HG02943 (cell line): Measurements from ENCODE around the gene DUOXA2.
"Not testable (repeated sequence)": the region's sequence is repeated elsewhere in the genome, so short reads cannot be mapped to it uniquely, and the experiment has no call there.

ENCODE experiments used
- ATAC-seq: cut with Tn5 transposase; IDR thresholded peaks from one replicate; pipeline ENCODE4 v1.9.1; 2021; ENCODE audit warnings: mild to moderate bottlenecking, low read depth, moderate library complexity; ENCODE audit not compliant: unreplicated experiment

The DUOXA2 gene

GRCh38 chr15:45094358-45094730 is 19.8 kb upstream of the DUOXA2 start:
- ATAC-seq, result no peak

- ATAC-seq, result no peak
Measured at GRCh38 chr15:45095661-45096060, 18.5 kb upstream of the DUOXA2 start.

- no peak for ATAC-seq
Measured at GRCh38 chr15:45097466-45097865, 16.7 kb upstream of the DUOXA2 start.

GRCh38 chr15:45099549-45100165 is 14.5 kb upstream of the DUOXA2 start:
- ATAC-seq, result no peak

DNA sequence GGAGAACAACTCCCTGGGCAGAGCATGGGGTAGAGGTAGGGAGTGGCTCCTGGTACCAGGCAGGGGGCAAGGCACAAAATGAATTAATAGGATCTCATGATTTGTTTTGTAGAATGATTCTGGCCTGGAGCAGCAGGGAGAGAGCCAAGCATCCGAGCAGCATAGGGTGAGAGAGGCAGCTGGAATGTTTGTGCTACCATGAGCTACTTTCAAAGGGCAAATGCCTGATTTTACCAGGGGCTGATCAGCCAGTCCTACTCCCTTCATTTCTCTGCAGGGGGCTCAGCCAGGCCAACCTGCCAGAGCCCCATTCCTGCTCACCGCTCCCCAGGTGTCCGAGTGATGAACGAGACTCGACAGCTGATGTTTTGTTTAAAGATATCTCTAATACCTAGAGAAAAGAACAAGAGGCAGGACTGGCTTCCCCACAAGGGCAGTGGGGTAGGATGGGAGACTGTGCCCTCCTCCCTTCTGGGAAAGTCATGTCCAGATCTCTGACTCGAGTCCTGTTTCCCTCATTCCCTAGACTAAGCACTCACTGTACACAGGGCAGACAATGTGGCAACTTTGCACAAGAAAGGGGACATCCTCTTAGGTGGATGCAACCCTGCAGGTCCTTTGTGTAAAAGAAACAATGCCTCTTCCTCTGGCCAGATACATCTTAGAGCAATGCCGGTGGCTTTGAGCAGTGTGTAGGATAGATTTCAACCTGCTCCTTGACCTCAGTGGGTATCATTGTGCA is 13.1 kb upstream of the DUOXA2 start:
- ATAC-seq, result no peak

DNA sequence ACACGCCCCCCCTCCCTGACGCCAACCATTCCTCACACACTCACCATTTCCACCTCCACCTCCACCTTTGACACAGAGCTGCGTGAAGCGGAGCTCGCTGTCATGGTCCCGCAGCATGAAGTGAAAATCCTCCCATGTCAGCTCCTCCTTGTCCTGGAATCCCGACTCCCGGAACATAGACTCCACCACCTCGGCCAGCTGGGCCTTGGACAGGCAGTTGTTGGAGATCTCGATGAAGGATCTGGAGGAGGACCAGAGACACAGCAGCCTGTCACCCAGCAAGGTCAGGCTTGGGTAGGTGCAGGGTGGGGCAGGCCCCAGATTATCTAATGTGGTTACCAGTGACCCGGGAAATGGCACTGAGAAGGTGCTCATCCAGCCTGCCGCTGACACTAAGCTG is 12.4 kb upstream of the DUOXA2 start:
- no peak for ATAC-seq

DNA sequence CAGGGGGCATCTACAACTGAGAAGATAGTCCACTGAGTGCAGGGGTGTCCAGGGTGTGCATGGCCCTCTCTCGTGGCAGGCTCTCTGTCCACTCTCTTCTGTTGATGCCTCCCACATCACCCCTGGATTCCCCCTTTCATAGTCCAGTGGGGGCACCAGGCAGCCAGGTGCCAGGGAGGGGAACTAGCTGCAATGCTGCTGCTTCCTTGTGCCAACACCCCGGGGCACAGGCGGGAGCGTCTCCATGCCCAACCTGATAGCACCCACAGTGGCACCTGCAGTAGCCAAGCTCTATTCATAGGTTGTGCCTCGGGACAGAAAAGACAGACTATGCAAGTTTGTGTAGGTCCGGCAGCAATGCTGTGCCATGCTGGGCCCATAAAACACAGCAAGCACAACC is 11.9 kb upstream of the DUOXA2 start:
- no peak for ATAC-seq

GRCh38 chr15:45104170-45104569 is 10.0 kb upstream of the DUOXA2 start:
- ATAC-seq, result not testable (repeated sequence)

GRCh38 chr15:45105586-45105985 is 8.5 kb upstream of the DUOXA2 start:
- ATAC-seq, result no peak

GRCh38 chr15:45106002-45106790 is 7.9 kb upstream of the DUOXA2 start:
- no peak for ATAC-seq

DNA sequence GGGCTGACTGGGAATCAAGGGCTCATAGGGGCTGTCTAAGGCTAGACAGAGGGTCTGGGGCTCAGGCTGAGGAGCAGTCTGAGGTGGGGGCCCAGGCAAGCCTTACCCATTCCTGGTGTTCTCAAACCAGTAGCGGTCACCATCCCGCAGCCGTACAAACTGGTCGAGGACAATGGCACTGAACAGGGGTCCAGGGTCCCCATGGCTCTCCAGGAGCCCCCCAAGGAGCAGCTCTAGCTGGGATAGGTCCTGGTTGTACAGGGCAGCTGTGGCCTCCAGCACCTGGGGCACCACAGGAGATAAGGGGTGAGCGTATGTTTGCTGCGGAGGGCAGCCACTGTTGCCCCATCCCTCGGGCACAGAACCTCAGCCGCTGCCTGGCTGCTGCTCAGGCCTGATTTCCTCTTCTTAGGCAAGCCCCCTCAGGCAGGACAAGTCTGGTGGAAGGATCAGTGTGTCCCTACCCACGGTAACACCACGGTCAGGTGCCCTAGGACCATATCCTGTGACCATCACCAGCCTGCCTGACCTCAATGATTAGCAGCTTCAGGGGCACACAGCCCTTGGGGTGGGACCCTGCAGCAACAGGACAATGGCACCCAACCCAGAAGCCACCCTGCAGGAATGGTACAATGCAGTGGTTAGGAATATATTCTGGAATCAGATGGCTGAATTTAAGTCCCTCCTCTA is 6.0 kb upstream of the DUOXA2 start:
- no peak for ATAC-seq

GRCh38 chr15:45110256-45110820 is 3.8 kb upstream of the DUOXA2 start:
- ATAC-seq, result no peak

GRCh38 chr15:45111390-45112142 is 2.6 kb upstream of the DUOXA2 start:
- ATAC-seq, result no peak

DNA sequence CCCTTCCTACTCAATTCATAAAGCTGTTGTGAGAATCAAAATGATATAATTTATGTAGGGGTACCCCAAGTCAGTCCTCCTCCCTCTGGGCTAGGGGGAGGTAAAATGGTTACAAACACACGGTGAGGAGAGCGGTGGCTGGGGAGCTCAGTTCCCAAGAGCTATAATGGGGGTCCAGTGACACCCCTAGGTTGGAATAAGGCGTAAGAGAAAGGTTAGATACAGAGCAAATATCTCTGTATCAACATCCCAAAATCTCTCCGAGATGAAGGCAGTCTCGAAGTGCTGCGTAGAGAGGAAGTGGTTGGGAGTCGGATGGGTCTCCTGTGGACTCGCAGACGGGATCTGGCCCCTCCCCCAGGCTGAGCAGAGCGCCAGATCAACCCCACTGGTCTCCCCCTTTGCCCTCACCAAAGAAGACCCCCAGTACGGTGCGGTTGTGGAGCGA is 2.0 kb upstream of the DUOXA2 start:
- ATAC-seq, result no peak

GRCh38 chr15:45112591-45113379 is 1.3 kb upstream of the DUOXA2 start:
- ATAC-seq, result no peak

DNA sequence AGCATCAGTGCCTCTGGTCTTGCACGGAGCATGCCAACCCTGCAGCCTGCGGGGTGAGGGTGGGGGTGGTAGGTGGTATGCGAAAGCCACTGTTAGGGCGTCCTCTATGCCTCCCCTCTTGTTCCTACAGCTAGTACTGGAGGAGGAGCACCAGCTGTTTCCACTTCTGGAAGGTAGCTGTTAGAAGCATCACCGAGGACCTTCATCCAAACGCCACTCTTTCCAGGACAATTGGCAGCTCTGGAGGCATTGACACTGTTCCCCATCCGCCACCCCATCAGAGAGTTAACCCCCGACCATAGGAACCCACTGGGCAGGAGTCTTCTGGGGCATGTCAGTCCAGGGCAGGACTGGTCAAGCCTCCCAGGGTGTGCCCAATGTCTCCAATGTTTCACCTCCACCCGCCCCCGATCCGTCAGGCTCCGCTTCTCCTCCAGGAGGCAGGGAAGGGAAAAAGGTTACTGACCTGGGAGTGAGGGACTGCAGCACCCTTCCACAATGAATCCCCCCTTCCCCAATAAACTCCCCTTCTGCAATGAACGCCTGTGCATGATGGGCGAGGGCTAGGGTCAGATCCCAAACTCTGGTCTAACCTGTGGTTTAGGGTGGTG is 641 bp upstream of the DUOXA2 start:
- no peak for ATAC-seq

GRCh38 chr15:45114751-45115085 is 592 bp downstream of the DUOXA2 start:
- ATAC-seq, result no peak

DNA sequence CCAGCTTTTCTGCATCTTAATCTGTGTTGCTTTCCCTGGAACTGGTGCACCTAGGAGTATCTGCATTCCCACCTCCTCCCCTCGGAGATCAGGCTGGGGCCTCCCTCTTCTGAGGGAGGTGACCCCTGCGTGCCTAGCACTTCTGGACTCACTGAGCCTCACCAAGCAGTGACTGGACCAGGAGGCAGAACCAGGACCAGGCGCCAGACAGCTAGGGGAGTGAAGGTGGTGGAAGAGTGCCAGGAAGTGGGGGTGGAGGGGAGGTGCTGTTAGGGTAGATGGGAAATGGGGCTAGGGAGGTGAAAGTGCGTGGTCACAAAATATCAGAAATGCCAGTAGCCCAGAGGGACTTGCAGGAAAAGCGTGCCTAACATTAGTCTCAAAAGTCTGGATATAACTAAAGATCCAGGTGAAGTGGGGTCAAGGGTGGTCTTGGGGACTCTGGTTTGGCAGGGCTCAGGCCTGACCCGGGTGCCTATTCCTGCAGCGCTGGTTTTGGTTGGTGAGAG is 1.2 kb downstream of the DUOXA2 start:
- no peak for ATAC-seq
